Esophagus mucosa (tissue), 1 donor: ENCODE data around the gene NUP93. TPM values are rescaled to one million over a fixed set of nuclear protein-coding genes. Genes with fewer than 3 reads are reported as not detected.
A peak's percentile ranks its signal among the peaks of the same experiment; 100 is the strongest.
"Not testable (repeated sequence)": the region's sequence is repeated elsewhere in the genome, so short reads cannot be mapped to it uniquely, and the experiment has no call there.

ENCODE experiments used
- ATAC-seq: fragments of 200-7000 bp; cut with Tn5 transposase; one replicate; pipeline ENCODE4 v1.9.1; 2020
- total RNA-seq: library from RNA; stranded (reverse); gene quantifications from one replicate; pipeline ENCODE4 v1.2.4, GENCODE V29; 2023
- donor health status: DM: yes; HTN: yes; CAD: no.

NUP93 gene
- total RNA-seq, 1 donor from 2014 or later = 52.3 TPM

- ATAC-seq = no peak
Observed at GRCh38 chr16:56709443-56710040, 20.4 kb upstream of the NUP93 start.

GRCh38 chr16:56710181-56710737, 19.7 kb upstream of the NUP93 start:
- ATAC-seq = no peak

DNA sequence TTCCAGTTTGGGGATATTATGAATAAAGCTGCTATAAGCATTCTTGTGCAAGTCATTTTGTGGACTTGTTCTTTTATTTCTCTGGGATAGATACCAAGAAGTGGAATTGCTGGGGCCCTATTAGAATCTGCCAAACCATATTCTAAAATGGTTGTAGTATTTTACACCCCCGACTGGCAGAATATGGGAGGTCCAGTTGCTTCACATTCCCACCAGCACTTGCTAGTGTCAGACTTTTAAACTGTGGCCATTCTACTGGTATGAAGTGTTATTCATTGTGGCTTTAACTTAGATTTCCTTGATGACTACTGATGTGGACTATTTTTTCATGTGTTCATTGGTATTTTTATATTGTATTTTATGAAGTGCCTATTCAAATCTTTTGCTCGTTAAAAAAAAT, 18.1 kb upstream of the NUP93 start:
- no peak for ATAC-seq

DNA sequence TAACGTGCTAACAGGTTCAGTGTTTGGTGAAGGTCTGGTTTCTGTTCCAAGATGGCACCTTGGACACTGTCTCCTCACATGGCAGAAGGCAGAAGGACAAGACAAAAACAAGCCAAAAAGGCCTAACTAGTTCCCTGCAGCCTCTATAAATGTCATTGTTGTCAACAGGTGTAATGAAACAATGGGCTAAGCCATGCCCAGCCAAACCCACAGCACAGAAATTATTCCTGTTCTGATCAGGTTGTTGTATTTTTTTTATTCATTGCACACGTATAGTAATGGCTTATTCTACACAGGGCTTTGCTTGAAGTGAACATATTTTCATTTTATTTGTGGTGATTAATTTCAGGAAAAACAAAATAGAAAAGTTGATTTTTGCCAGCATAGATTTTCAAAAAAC, 16.1 kb upstream of the NUP93 start:
- no peak for ATAC-seq

DNA sequence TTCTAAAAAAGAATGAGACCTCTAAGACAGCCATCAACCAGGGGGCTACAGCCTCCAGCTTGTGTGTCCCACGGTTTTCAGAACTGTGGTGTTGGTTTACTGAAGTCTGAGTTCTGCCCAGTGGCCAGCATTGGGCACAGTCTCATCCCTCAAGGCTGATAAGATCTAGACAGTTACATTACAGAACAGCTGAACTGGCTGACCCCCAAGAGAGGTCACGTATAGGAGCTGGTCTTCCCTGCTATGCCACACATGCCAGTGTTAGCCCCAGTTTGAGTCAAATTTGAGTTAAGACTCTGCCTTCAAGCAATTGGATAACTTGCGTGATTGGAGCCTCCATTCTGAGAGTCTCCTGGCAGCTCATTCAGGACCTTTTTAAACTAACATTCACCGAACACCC, 14.8 kb upstream of the NUP93 start:
- ATAC-seq = no peak

- no peak for ATAC-seq
Observed at GRCh38 chr16:56716761-56717160, 13.2 kb upstream of the NUP93 start.

- not testable (repeated sequence) for ATAC-seq
Observed at GRCh38 chr16:56717532-56717931, 12.4 kb upstream of the NUP93 start.

GRCh38 chr16:56722200-56722842, 7.6 kb upstream of the NUP93 start:
- ATAC-seq = no peak

DNA sequence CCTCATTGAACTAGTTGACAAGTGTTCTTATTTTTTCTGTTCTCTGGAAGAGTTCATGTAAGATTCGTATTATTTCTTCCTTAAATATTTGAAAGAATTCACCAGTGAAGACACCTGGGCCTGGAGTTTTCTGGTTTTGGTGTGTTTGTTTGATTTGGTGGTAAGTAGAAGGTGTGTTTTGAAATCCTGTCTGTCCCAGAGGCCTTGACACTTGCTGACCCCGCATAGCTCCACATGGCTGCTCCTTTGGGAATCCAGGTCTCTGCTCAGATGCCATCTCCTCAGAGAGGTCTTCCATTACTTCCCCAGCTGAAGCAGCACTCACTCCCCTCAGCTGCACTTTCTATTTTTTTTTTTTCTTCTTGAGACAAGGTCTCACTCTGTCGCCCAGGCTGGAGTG, 5.7 kb upstream of the NUP93 start:
- ATAC-seq = no peak

DNA sequence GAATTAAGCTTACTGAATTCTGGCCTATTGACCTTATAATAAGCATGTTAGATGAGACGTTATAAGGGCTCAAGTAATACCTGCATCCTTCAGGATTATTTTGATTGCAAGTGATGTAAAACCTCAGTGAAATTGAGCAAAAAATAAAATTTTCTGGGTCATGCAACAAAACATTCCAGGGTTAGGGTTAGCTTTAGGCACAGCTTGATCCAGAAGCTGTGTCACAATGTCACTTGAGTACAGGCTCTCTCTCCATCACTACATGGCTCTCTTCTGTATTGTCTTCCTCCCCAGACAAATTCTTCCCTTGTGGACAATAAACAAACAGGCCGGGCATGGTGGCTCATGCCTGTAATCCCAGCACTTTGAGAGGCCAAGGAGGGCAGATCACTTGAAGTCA, 3.6 kb upstream of the NUP93 start:
- no peak for ATAC-seq

GRCh38 chr16:56726926-56727325, 3.0 kb upstream of the NUP93 start:
- no peak for ATAC-seq

DNA sequence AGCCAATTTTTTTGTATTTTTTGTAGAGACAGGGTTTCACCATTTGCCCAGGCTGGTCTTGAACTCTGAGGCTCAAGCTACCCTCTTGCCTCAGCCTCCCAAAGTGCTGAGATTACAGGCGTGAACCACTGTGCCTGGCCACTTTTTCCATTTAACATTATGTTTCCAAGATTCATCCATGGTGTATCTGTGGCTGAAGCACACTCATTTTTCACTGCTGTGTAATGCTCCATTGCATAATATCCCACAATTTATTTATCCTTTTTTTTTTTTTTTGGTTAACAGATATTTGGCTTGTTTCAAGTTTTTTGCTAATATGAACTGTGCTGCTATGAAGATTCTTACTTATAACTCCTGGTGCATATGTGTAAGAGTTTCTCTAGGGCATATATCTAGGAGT, 1.9 kb upstream of the NUP93 start:
- ATAC-seq = no peak

GRCh38 chr16:56728980-56729734, 772 bp upstream of the NUP93 start:
- ATAC-seq = no peak

DNA sequence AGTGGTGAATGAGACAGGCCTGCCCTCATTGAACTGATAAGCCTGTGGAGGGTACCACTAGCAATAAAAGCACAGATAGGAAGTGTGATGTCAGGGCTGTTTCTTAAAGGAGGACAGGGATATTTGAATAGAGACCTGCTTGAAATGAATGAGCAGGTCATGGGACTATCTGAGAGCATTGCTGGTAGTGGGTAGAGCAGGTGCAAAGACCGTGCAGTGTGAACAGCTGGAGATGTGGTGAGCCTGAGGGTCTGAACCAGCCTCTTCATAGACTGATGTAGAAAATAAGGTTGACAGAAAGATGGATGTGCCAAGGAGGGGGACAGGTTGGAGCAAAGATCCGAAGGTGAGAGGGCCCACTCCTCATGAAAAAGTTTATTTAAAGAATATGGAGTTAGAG, 2.4 kb downstream of the NUP93 start:
- no peak for ATAC-seq

GRCh38 chr16:56732832-56733231, 2.9 kb downstream of the NUP93 start:
- no peak for ATAC-seq

DNA sequence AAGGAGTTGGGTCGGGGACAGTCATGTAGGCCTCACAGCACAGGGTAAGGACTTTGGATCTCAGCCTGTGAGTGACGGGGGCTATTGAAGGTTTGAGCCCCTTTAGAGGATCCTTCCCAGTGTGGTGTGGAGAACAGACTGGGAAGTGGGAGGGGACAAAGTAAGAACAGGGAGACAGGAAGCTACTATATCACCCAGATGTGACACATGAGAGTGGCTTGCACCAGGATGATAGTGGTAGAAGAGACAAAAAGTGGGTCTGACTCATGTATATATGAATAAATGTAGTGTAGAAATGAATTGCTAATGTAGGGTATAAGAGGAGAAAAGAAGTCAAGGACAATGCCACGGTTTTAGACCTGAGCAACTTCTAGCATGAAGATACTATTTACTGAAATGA, 4.5 kb downstream of the NUP93 start:
- no peak for ATAC-seq

GRCh38 chr16:56736476-56736875, 6.5 kb downstream of the NUP93 start:
- no peak for ATAC-seq

GRCh38 chr16:56737539-56737938, 7.6 kb downstream of the NUP93 start:
- no peak for ATAC-seq

GRCh38 chr16:56738221-56738620, 8.3 kb downstream of the NUP93 start:
- no peak for ATAC-seq

DNA sequence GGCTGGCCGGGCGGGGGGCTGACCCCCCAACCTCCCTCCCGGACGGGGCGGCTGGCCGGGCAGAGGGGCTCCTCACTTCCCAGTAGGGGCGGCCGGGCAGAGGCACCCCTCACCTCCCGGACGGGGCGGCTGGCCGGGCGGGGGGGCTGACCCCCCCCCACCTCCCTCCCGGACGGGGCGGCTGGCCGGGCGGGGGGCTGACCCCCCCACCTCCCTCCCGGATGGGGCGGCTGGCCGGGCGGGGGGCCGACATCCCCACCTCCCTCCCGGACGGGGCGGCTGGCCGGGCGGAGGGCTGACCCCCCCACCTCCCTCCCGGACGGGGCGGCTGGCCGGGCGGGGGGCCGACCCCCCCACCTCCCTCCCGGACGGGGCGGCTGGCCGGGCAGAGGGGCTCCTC, 9.4 kb downstream of the NUP93 start:
- not testable (repeated sequence) for ATAC-seq

DNA sequence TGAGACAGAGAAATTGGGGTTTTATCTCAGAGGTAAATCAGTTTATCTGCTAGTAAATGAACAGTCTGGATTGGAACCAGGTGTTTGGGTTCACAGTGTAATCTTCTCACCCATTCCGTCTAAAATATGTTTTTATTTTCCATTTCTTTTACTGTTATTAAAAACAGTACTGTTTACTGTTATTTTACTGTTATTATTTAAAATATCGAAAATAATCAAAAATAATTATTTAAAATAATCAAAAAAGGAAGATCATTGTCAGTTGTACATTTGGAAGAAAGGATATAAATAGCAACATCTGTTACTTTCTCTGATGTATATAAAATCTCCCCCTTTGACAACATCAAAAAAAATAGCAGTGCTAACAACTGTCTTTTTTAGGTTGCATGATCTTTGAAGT, 11.5 kb downstream of the NUP93 start:
- ATAC-seq = no peak

- ATAC-seq = peak; percentile 94
Observed at GRCh38 chr16:56742030-56742984, 12.4 kb downstream of the NUP93 start.

DNA sequence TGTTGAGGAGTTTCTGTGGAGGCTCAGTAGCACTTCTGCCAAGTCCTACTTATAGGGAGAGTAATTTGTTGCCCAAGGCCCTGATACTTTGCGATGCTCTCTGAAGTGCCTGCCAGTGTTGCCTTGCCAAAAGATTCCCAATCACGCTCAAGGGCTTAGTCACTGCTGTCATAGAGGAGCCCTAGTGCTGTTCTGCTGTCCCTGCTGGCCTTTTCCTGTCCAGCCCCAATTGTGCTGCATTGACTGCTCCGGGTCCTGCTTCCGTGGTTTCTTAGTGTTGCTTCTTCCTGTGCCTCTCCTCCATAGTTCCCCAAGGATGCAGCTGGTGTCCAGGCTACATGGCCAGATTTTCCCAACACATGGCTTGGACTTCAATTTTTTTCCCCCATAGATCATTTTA, 13.9 kb downstream of the NUP93 start:
- ATAC-seq = peak; percentile 49
